OCI-LY3 (cell line): ENCODE data around the gene HLTF.

Experiments
- CTCF ChIP-seq: fragments of 200-600, 300-600 bp; sonication (generic); IDR thresholded peaks from 2 replicates; pipeline ENCODE4 v1.5.1; 2014; ENCODE audit warnings: antibody characterized with exemption, low read length, low read depth
- EZH2phosphoT487 ChIP-seq: fragments of 200-600 bp; shearing (Covaris generic); IDR thresholded peaks from 2 replicates; pipeline ENCODE4 v1.6.1; 2018; ENCODE audit warnings: antibody characterized with exemption, mixed run types, low read depth

DNA sequence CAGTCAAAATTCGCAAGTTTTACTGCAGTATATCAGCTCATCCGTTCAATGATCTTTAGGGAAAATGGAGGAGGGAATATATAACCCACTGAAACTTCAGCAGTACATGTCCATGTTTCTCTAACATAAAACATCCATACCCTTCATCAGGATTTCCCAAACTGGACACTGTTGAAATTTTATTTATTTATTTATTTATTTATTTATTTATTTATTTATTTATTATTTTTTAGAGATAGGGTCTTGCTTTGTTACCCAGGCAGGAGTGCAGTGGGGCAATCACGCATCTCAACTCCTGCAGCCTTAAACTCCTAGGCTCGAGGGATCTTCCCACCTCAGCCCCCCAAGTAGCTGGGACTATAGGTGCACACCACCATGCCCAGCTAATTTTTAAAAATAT is 14.8 kb upstream of the HLTF start:
- TF ChIP-seq CTCF (no peak), EZH2phosphoT487 (no peak)
